ENCODE results near the gene SKI. TPM values are rescaled to one million over a fixed set of nuclear protein-coding genes. Genes with fewer than 3 reads are reported as not detected.
"Not testable (repeated sequence)": the region's sequence is repeated elsewhere in the genome, so short reads cannot be mapped to it uniquely, and the experiment has no call there.

SKI gene
- total RNA-seq, 1 experiment from 2014 or later: 3.3 TPM

GRCh38 chr1:2259668-2260402 is 31.7 kb downstream of the SKI start:
- DNase-seq (ENCODE audit: low spot score): no peak

- not testable (repeated sequence) for DNase-seq (ENCODE audit: low spot score)
These were observed 32.4 kb downstream of the SKI start for GRCh38 chr1:2260470-2260869.

DNA sequence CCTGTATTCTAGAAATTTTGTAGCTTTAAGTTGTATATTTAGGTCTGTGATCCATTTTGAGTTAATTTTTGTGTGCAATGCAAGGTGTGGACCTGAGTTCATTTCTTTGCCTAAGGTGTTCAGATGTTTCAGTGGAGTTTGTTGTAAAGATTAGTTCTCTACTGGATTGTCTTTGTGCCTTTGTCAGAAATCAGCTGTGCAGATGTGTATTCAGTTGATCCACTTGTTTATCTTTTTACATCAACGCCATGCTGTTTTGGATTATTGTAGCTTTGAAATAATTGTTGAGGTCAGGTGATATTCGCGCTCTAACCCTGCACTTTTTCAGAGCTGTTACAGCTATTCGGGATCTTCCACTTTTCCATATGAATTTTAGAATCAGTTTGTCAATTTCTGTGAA is 32.8 kb downstream of the SKI start:
- DNase-seq (ENCODE audit: low spot score): no peak

DNA sequence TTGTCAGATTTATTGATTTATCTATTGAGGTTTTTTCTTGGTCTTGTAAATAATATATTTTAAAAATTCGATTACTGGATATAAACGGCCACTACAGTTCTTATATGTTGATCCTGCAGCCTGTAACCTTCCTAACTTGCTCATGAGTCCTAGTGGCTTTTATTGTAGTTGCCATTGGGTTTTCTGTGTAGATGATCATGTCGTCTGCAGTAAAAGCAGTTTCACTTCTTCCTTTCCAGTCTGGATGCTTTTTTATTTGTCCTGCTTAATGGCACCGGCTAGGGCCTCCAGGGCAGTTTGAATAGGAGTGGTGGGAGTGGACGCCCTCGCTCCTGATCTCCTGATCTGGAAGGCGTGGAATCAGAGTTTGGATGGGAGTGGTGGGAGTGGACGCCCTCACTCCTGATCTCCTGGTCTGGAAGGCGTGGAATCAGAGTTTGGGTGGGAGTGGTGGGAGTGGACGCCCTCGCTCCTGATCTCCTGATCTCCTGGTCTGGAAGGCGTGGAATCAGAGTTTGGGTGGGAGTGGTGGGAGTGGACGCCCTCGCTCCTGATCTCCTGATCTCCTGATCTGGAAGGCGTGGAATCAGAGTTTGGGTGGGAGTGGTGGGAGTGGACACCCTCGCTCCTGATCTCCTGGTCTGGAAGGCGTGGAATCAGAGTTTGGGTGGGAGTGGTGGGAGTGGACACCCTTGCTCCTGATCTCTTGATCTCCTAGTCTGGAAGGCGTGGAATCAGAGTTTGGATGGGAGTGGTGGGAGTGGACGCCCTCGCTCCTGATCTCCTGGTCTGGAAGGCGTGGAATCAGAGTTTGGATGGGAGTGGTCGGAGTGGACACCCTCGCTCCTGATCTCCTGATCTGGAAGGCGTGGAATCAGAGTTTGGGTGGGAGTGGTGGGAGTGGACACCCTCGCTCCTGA is 33.6 kb downstream of the SKI start:
- DNase-seq (ENCODE audit: low spot score): not testable (repeated sequence)

- DNase-seq (ENCODE audit: low spot score): no peak
These were observed 38.3 kb downstream of the SKI start for GRCh38 chr1:2266301-2266975.

- DNase-seq (ENCODE audit: low spot score): no peak
These were observed 39.1 kb downstream of the SKI start for GRCh38 chr1:2267051-2267830.

- no peak for DNase-seq (ENCODE audit: low spot score)
These were observed 39.7 kb downstream of the SKI start for GRCh38 chr1:2267862-2268261.

DNA sequence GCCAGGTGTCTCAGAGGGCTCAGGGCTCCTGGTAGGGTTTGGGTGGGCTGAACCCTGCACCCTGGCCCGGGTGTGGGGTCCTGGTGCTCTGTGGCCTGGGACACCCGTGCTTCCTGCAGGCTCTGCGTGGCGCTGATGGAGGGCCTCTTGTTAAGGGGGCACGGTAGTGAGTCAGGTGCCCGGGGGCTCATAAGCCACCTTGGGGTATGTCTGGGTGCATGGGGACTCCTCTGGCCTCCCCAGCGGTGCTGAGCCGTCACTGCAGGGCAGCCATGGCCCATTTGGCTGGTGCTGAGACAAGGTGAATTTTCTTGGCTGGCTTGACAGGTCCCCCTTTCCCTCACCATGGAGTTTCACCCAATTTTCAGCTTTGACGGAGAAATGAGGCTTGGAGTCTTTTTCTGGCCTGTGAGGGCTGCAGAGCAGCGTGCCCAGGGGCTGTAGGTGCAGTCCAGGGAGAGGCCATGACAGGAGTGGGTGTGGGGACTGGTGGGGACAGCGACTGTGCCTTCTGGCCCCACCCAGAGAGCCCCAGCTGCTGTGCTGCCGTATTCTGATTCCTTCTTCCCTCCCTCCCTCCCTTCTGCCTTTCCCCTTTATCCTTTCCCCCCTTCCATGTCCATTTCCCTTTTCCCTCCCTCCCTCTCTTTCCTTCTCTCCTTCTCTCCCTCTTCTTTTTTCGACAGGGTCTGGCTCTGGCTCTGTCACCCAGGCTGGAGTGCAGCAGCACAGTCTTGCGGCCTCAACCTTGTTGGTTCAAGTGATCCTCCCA is 40.4 kb downstream of the SKI start:
- no peak for DNase-seq (ENCODE audit: low spot score)

- DNase-seq (ENCODE audit: low spot score): no peak
These were observed 41.2 kb downstream of the SKI start for GRCh38 chr1:2269193-2269921.

GRCh38 chr1:2269922-2270259 is 41.8 kb downstream of the SKI start:
- no peak for DNase-seq (ENCODE audit: low spot score)

DNA sequence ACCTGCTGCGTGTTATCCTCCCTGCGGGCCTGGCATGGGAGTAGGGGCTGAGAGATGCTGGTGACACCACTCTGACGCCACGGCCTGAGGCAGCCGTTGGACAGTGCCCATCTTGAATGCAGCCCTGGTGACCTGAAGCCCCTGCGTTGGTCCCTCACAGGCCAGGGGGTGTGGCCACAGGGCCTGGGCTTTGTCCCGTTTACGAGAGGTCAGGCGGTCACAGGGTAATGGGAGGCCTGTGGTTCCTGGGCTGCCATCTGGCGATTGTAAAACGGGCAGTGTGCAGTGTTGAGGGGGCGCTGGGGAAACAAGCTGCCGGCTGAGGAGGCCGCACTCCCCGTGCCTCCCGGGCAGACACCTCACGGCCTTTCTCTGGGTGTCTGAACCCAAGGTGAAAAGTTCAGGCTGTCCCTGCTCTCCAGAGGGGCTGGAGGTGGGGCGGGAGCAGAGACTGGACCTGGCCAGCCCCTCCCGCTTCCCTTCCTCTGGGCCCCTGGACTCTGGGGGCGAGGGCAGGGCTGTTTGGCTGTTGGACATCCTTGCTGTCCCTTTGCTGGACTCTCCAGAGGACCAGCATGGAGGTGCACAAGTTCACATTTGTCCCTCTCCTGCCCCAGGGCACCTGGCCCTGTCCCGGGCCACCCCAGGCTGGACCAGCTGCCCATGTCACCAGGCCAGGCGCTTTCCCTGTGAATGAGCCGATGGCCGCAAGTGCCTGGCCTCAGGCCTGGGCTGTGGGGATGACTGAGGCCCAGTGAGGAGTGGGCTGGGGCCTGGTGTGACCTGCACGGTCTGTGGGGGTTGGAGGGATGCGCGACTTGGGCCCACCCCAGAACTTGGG is 42.4 kb downstream of the SKI start:
- DNase-seq (ENCODE audit: low spot score): no peak

DNA sequence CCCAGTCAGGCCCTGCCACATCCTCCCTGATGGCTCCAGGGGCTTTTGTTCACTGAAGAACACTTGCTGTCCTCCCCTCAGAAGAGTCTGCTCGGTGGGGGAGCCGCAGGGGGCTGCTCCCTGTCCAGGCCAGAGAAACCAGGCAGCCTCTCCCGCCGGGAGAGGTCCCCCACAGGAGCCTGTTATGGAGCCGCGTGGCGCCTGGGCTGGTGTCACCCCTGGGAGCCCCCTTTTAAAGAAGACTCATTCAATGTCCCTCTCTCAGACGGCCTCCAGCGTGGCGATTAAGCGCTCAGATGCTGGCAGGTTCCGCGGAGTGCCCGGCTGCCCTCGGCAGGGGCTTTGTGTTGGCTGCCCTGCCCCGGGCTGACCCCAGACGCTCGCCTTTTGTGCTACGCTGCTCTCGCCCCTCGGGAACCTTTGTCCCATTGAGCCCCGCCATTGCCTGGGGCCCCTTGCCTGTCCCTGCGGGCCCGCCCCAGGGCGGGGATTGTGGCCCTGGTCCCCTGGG is 43.1 kb downstream of the SKI start:
- no peak for DNase-seq (ENCODE audit: low spot score)

- no peak for DNase-seq (ENCODE audit: low spot score)
These were observed 43.9 kb downstream of the SKI start for GRCh38 chr1:2271841-2272655.

- no peak for DNase-seq (ENCODE audit: low spot score)
These were observed 44.7 kb downstream of the SKI start for GRCh38 chr1:2272686-2273400.

GRCh38 chr1:2273401-2274090 is 45.4 kb downstream of the SKI start:
- no peak for DNase-seq (ENCODE audit: low spot score)

DNA sequence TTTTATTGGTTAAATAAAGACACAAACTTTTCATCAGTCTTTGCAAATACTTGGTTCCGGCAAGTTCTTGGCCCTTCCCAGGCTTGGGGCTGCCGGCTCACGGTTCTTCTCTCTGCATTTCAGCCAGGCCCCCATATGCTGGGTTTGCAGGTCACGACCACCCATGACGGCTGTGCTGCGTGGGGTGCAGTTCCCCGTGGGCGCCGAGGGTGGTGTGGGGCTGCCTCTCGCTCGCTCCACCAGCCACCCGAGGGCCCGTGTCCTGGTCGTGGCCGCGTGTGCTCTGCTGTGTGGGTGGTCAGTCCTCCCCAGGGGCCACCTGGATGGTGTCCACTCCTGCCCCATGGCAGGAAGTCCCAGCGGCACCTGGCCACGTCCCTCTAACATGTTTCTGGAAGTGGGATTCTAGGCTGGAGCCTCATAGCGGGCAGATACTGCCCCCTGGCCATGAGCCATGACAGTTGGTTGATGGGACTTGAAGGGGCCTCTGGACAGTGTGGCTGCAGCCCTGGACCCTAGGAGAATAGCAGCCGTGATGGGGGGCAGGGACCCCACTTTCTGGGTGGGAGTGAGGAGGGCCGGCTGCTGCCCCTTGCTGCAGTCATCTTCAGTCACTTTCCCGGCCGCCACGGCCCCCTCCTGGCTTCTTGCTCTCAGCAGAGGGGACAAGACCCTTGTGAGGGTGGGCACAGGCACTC is 46.3 kb downstream of the SKI start:
- no peak for DNase-seq (ENCODE audit: low spot score)
